Measurements from ENCODE around the gene DNAJB14.

DNA sequence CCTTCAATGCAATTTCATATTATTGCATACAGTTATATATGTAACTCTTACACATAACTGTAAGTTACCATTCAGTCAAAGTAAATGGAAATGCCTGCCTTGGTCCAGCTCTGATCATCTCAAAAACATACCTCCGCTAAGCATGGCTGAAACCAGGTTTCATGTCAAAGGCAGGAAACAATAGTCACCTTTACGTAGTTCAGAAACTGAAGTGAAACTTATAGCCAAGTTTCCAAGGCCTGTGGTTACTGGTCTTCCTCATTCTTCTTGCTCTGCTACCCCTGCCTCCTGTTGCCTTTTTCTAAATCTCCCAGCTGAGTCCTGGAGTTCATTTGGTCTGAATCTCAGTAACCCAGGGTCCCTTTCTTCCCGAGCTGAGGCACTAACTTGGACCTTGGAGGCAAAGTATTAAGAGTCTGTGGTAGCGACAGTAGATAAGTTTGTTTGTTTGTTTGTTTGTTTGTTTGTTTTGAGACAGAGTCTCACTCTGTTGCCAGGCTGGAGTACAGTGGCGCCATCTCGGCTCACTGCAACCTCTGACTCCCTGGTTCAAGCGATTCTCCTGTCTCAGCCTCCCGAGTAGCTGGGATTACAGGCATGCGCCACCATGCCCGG is 98.9 kb downstream of the DNAJB14 start:
- TF ChIP-seq POLR2A (IDR thresholded peaks at IDR 0.05) (no peak), POLR2AphosphoS5 (IDR thresholded peaks at IDR 0.05; ENCODE audit: insufficient read depth in 1 of 2, low read depth in 1 of 2) (no peak)
- TF ChIP-seq, protein P1, sequence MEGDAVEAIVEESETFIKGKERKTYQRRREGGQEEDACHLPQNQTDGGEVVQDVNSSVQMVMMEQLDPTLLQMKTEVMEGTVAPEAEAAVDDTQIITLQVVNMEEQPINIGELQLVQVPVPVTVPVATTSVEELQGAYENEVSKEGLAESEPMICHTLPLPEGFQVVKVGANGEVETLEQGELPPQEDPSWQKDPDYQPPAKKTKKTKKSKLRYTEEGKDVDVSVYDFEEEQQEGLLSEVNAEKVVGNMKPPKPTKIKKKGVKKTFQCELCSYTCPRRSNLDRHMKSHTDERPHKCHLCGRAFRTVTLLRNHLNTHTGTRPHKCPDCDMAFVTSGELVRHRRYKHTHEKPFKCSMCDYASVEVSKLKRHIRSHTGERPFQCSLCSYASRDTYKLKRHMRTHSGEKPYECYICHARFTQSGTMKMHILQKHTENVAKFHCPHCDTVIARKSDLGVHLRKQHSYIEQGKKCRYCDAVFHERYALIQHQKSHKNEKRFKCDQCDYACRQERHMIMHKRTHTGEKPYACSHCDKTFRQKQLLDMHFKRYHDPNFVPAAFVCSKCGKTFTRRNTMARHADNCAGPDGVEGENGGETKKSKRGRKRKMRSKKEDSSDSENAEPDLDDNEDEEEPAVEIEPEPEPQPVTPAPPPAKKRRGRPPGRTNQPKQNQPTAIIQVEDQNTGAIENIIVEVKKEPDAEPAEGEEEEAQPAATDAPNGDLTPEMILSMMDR (IDR thresholded peaks at IDR 0.05): no peak
